ENCODE data around the gene PDE4D.

DNA sequence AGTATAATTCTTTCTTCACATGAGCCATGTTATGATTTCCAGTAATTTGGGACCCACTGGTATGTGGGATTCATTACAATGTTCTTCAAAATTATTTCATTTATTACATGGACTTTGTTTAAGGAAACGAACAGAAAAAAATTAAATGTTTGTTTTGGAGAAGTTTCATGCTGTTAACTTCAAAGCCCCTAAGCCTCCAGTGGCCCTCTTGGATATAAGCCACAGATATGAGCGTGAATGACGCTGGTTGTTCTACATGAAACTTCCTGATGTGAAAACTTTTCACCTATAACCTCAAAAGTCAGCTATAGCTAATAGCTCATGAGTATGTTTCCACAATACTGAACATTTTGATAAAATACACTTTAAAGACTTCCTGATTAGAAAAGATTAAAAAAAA is 334.2 kb downstream of the PDE4D start:
- TF ChIP-seq CTCF (conservative IDR thresholded peaks at IDR 0.05 in 1 of 2, IDR thresholded peaks at IDR 0.05 in 1 of 2; ENCODE audit: extremely low read depth in 1 of 2, insufficient read depth in 1 of 2, low read depth in 1 of 2, low read length in 2 of 2) (no peak), EZH2 (IDR thresholded peaks at IDR 0.05; ENCODE audit: borderline replicate concordance, low read length) (no peak)
